Measurements from ENCODE around the gene CARD11.

CARD11 gene

DNA sequence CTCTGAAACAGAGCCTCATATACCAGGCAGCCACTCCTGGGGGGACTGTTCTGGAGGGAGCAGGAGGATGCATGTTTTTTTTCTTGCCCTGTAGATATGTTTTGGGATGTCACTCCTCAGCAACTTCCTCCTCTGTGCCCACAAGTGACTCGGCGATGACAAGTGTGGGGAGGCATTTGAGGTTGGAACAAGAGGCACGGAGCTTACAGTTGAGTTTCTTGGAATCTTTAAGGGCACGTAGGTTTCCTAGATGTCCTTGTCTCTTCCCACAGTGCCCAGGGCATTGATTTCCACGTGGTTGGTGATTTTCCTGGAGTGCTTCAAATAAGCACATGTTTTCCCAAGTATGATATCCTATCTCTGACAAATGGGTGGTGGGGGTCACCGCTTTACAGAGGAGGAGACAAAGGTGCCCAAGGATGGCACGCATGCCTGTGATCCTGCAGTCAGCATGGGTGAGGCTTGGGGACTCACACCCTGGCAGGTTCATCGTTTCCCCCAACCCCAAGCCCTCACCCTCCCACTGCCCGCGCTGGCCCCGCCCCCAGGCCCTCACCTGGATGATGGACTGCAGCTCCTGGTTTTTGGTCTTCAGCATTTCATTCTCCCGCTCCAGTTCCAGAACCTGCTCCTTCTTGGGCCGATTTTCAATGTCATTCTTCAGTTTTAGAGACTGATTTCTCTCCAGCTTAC lies 104.3 kb downstream of the CARD11 start:
- peak; percentile 34 to 71 (median 66) for DNase-seq

DNA sequence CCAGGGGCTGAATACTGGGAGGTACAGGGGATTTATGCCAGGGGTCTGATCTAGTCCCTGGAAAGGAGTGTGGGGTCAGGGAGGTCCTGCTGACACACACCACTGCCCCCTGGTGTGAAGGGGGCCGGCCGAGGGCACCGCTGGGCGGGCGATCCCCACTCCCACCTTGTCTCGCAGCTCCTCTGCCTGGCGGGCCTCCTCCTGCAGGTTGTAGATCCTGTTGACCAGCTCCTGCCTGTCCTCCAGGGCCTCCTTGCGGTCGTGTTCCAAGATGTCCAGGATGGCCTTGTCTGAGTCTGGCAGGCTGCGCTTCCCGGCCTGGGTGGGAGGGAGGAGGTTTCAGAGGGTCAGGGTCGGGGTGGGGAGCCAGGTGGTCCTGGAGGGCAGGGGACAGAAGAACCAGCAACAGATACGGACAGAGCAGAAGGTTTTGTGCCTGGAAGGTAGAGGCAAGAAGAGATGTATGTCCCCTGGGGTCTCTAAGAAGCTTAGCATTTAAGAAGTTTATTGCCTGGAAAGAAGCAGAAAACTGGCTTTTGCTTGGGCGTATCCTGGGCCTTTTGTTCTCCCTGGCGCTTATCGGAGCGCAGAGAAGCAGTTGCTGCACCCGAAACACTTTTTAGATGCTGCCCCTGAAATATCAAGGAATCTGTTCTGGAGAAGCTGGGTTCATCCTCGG lies 105.0 kb downstream of the CARD11 start:
- DNase-seq, result no peak

DNA sequence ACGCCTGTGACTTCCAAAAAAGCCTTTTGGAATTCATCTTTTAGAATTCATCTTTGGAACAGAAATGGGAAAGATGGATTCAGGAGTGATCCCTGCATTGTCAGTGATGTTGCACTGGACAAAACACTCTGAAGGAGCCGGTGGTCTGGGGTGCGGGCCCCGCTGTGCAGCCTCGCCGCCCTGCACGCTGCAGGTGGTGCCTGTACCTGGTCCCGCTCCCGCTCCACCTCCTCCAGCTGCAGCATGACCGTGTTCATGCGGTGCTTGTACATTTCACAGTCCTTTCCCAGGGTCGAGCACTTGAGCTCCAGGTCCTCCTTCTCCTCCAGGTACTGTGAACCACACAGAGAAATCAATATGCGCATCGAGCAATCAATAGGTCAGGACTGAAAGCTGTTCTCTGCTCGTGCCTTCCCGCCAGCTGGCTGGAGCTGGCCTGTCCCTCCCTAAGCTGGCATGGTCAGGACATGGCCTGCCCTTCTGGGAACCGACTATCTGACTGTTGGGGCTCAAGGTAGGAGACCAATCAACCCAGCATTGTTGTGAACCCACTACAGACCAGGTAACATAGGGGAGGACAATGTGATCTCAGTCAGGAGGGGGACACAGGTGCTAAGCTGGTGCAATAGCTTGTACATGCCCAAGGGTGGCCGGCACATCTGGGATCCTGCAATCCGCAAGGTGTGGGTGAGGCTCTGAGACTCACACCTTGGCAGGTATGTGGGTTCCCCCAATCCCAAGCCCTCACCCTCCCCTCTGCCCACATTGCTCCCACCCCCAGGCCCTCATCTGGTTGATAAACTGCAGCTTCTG lies 105.8 kb downstream of the CARD11 start:
- DNase-seq, result no peak

DNA sequence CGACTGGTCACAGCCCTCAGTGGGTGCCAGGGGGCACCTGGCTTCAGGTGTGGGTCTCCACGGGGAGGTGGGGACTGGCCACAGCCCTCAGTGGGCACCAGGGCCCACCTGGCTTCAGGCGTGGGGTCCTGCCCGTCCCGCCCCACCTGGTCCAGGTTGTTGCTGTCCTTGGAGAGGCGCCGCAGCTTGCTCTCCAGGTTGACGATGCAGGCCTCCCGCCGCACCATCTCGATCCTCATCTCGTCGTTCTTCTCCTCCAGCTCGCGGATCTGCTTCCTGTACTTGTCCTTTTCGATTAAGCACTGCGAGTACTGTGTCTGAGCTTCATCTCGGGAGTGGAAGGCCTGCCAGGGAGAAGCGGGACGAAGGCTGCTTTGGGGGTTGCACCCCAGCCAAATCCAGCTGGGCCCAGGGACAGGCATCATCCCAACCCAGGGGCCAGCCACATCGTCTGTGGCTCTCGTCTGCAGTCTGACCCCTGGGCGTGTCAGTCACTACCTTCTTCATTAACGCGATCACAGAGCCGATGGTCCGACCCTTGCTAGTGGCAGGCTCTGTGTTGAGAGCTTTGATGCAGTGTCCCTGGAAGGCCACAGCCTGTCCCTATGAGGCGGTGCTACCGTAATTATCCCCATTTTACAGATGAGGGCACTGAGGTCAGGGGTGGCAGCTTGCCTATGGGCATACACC lies 106.6 kb downstream of the CARD11 start:
- DNase-seq, result no peak

DNA sequence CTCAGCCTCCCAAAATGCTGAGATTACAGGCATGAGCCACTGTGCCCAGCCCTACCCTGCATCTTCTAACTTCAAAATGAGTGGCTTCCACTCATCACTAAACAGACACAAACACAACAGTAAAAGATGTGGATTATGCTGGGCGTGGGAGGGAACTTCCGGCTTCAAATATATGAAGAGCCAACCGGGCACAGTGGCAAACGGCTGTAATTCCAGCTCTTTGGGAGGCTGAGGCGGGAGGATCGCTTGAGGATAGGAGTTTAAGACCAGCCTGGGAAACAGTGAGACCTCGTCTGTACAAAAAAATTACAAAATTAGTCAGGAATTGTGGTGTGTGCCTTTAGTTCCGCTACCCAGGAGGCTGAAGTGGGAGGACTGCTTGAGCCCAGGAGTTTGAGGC lies 107.4 kb downstream of the CARD11 start:
- DNase-seq, result no peak

DNA sequence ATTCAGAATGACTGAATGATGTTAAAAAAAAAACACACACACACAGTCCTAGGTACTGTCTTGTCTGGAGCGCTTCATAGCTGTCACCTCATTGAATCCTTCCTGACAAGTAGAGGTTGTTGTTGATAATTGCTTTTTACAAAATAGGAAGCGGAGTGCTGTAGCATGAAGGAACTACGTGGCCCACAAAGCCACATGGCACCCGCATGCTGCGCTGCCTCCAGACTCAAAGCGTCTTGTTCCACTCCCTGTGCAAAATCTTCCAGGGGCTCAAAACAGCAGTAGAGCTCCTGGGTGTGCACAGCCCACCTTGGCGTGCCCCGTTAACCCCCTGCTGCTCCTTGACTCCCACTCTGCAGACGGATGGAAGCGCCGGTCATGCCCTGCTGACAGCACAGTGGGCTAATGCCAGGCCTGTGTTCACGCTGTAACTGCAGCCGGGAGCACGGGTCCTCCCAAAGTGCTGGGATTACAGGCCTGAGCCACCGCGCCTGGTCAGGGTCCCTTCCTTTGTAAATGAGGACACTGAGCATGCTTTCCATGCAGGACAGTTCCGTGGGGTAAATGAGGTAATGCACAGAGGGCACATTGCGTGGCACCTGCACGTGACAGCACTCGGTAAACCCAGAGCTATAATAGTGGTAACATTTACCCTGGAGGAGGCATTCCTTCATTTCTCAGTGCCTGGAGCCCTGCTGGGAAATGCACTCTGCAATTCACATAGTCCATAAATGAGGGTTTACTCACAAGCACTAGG lies 108.5 kb downstream of the CARD11 start:
- DNase-seq, result peak in 1 of 4 experiments; percentile 17

DNA sequence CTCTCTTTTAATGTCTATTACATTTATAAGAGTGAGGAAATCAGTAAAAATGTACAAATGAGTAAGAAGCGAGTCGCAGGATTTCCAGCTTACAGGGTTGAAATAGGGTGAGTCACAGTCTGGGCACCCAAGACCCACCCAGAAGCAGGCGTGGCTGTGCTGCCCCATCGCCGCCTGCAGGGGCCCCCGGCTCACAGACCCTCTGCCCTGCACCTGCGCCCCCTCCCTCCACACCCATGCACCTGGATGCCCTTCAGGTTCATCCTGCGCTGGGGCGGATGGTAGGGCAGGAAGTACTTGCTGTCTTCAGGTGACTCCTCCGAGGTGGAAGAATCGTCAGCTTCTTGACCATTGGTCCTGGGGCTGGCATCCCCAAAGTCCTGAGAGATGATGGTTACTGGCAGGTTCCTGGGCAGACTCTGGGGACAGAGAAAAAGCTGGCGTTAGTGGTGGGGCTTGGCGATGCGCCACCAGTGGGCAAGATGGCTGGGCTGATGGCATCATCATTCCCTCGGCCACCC lies 109.4 kb downstream of the CARD11 start:
- peak in 2 of 4 experiments; percentile 17 to 27 for DNase-seq

DNA sequence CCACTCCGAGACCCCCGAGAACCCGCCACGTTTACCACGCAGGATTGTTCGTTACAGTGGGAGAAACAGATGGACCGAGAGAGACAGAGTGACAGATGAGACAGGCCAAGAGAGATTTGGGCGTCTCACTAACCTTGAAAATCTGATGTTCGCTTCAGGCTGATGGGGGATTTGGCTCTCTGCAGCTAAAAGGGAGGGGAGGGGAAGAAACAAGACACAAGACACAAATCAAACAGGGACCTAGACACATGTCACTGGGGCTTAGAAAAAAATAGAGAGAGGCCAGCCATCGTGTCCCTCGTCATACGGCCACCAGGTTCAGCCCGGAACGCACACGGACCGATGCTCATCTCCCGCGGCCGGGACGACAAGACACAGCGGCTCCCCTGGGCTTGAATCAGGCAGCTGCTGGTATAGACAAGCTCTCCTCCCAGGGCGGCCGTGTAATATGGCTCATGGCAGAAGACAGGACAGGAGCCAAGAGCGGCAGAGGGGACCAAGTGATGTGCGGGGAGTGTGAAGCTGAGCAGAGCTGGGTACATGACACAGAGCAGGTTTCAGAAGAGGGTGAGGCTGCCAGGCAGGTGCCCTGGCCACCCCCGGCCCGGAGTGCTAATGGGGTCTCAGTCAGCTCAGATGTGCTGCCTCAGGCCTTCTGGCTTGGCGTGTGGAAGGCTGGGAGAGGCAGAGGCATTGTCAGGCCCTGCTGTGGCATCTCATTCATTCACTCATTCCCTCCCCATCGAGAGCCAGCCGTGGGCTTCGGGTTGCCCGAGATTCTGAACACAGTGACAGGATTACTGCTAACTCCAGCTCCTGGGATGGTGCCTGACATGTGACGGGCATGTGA lies 111.0 kb downstream of the CARD11 start:
- no peak for DNase-seq

DNA sequence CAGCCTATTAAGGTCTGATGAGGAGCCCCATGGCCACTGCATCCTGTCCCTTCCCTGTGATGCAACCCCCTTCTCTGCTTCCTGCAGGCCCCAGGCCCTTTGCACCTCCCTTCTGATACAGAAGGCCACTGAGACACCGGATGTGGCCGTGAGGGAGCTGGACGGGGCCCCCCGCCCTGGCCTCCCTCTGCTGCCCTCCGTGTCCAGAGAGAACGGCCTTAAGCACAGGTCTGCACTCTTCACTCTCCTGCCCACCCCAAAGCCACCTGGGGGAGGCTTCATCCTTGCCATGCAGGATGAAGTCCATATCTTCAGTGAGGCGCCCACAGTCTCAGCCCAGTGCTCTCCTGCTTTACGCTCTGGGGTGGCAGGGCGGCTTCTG lies 112.6 kb downstream of the CARD11 start:
- DNase-seq, result no peak

DNA sequence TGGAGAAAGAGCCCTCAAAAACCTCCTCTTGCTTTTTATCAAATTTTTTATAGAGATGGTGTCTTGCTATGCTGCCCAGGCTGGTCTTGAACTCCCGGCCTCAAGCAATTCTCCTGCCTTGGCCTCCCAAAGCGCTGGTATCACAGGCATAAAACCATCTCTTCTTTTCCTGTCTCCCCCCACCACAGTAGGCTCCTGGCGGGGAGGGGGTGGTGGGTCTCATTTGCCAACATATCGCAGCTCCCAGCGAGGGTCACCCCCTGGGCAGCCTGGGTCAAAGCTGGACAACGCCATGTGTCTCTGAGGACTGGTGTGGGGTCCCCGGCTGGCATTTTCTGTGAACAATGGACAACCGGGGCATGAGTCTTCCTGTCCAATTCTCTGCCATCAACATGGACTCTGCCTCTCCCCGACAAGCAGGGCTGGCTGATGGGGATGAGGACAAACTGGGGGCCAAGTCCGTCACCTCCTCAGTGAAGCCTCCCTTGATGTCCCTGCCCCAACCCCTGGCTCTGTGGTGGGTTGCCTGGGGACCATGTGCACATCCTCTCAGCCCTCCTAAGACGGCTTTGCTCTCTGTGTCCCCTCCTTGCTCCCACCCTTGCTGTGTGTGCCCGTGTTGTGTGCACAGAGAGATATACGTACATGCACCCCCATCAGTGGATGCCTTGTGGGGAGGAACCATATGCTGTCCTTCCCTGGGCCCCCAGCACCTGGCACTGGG lies 113.2 kb downstream of the CARD11 start:
- DNase-seq, result no peak

DNA sequence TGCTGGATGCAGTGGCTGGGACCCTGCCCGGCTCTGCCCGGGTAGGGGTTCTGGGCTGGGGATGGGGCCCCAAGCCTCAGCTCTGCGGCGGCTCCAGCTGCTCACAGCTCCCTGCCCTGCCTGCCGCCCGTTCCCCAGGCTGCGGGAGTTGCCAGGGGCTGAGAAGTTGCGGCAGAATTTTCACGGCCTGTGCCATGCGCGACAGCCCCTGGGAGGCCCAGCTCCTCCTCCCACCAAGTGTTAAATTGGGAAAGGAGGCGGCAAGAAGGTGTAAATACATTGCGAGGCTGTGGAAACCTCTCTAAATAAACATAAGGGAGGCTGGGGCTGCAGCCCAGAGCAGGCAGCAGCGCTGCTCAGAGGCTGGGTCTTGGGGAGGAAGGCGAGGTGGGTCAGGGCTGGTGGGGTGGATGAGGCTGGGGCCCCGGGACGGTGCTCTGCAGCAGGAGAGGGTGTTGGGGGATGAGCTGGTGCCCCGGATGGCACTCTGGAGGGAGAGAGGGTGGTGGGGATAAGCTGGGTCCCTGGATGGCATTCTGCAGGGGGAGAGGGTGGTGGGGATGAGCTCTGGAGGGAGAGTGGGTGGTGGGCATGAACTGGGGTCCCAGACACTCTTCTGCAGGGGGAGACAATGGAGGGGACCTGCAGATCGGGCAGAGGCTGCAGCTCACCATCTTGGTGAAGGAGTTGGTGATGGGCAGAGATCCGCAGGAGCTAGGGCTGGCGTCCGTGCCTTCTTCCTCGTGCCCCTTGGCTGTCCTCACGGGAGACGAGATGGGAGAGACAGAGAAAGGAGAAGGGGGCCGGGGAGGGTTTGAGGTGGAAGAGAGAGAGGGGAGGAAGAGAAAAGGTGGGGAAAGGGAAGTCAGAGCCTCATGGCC lies 114.1 kb downstream of the CARD11 start:
- no peak for DNase-seq

DNA sequence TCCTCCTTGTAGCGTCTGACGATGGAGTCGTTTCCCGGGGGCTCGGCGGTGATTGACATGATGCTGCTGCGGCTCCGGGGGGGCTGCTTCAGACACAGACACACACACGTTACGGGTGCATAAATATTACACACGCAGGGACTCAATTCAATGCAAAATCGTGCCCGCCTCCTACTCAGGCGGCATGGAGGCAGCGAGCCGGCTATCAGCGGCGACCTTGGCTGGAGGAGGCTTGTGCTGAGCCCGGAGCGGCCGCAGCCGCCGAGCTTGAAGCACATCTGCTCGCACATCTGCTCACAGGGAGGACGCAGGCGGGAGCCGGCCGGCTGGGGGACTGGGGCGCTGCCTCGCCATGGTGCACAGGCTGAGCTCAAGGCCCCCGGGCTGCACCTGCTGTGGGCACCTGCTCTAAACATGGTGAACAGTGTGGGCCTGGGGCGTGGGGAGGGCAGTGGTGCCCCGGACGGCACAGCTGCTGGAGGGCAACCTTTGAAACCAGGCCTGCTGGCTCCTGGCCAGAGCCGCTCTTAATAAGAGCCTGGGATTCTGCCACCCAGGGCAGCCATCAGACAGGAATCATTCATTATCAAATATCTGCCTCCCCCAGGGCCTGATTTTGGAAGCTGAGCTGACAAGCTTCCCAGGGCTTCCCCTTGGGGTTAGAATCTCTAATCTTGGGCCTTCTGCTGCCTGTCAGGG lies 114.9 kb downstream of the CARD11 start:
- DNase-seq, result no peak

DNA sequence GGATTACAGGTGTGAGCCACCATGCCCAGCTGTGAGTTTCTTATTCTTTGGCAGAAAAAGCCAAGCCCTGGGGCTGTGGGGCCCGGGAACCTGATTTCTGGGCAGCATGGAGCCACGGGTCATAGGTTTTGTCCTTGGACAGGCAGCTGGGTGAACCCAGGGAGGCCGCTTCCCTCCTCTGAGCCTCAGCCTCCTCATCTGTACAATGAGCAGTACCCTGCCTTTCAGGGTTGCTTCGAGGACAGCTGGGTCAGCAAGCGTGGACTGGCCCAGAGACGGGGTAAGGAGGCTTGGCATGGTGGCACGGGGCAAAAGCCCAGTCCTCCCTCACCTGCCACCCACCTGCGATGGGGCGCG lies 115.4 kb downstream of the CARD11 start:
- DNase-seq, result no peak

DNA sequence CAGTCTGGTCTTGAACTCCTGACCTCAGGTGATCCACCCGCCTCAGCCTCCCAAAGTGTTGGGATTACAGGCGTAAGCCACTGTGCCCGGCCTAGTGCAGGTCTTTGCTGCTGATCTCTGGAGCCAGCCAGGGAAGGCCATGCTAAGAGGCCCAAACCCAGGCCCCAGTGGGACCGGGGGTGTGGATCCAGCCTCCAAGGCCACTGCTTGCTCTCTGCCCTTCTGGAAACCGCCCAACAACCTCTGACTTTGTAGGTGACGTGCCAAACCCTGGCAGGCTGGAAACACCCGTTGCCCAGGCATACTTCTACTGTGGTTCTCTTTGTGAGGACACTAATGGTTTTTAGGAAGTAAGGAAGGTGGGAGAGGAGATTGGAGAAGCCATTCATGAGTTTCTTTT lies 116.1 kb downstream of the CARD11 start:
- no peak for DNase-seq

DNA sequence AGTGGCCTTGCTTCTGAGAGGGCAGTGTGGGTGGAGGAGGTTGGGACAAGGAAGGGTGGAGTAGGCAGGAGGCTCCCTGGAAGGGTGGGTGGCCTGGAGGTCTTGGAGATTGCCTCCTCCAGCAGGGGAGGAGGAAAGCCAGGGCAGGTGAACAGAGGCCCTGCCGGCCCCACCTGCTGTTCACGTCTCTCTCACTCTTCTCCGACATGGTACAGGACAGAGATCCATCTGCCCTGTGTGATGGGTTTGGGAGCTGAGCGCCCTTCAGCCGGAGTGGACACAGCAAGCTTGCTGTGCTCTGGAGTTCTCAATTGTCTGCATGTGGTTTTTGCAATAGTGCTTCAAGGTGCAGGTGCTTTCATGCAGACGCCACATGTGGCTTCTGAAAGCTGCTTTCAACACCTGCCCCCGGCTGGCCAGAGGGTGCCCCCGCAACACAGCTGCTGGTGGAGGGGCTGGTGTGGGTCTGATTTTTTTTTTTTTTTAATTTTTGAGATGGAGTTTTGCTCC lies 116.7 kb downstream of the CARD11 start:
- no peak for DNase-seq

DNA sequence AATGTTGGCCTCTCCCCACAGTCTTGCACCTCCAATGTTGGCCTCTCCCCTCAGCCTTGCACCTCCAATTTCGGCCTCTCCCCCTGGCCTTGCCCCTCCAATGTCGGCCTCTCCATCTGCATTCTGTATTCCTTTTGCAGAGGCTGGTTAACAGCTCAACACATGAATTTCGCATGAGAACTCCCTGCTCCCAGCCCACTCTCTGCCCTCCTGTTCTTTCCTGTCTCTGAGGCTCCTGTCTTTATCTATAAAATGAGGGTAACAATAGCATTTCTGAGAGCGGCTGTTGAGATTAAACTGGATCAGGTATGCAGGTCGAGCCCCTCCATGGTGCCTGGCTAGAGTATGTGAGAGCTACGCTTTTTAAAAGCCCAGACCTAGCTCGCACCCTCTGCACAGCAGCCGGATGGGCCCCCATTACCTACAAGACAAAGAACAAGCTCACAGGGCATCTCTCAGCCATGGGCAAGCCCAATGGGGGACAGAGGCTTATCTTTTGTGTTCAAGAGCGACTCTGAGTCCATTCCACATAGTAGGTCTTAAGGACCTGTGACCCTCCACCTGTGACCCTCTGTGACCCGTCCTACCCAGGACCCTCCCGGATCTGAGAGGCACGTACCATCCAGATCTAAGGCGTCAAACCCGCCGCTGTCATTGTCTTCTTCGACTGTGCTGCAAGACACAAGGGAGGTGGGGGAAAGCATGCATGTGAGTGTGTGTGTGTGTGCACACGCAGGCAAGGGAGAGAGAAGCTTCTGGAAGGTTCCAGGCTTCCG lies 117.4 kb downstream of the CARD11 start:
- no peak for DNase-seq
